PC-3 (cell line): ENCODE data around the gene ADAM22.

Source experiments
- CTCF ChIP-seq: fragments of 300-600 bp; sonication (generic); conservative IDR thresholded peaks from 2 replicates; pipeline ENCODE4 v1.5.1; 2017; ENCODE audit warnings: antibody characterized with exemption, low read depth, mild to moderate bottlenecking, low read length
- EZH2 ChIP-seq: fragments of 300-600 bp; sonication (generic); IDR thresholded peaks from one replicate; pipeline ENCODE4 v1.6.1; 2017; ENCODE audit warnings: antibody characterized with exemption, mild to moderate bottlenecking, low read length; ENCODE audit not compliant: unreplicated experiment

DNA sequence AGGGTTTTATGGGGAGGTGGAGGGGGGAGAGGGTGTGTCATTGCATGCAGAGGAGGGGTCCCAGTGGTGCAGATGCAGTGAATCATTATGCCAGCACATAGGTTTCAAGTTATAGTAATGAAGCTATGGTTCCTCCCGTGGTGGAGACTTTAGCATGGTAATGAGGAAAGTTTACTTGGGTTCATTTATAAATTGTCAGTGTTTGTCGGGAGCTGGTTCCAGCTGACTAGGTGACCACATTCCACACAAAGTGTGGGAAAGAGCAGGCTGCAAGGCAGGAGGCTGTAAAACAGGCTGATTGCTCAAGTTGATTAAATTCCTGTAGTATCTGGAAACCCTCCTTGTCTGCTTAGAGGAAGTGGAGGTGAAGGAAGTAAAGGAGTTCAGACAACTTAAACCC is 206.9 kb downstream of the ADAM22 start:
- no peak for TF ChIP-seq CTCF
- TF ChIP-seq EZH2: no peak
